Colonic mucosa (tissue), 4 donors: ENCODE measurements around the gene RELCH. TPM values are rescaled to one million over a fixed set of nuclear protein-coding genes. Genes with fewer than 3 reads are reported as not detected.

Source experiments
- DNase-seq: peaks from one replicate; pipeline ENCODE4 v3.0.0-alpha.2; 2020
- H3K27ac ChIP-seq: fragments of 200-600 bp; one replicate; pipeline ENCODE4 v1.8.0; 2021
- H3K27me3 ChIP-seq: fragments of 200-600 bp; one replicate; pipeline ENCODE4 v1.8.0; 2021
- H3K36me3 ChIP-seq: fragments of 200-600 bp; one replicate; pipeline ENCODE4 v1.8.0; 2021
- H3K4me1 ChIP-seq: fragments of 200-600 bp; one replicate; pipeline ENCODE4 v1.8.0; 2021; ENCODE audit warnings: mild to moderate bottlenecking
- H3K4me3 ChIP-seq: fragments of 200-600 bp; one replicate; pipeline ENCODE4 v1.8.0; 2021
- H3K9ac ChIP-seq, 2 donors: one replicate each; pipeline ENCODE4 v1.7.0; 2013; ENCODE audit warnings: control low read depth in 2 of 2, low read depth in 2 of 2, low read length in 2 of 2
- H3K9me3 ChIP-seq: fragments of 200-600 bp; one replicate; pipeline ENCODE4 v1.8.0; 2021
- CTCF ChIP-seq: fragments of 200-600 bp; IDR thresholded peaks from one replicate; pipeline ENCODE4 v1.8.0; 2022; ENCODE audit warnings: antibody characterized with exemption, mild to moderate bottlenecking
- intact Hi-C: fragments of 100-400 bp; cut with DNase I; formaldehyde crosslinking; loops from one replicate; pipeline ENCODE4 v1.14.1; 2022
- total RNA-seq, 2 donors: library from RNA; stranded (reverse); fragmentation: NEBNext Ultra II Directional in 1 of 2; extraction: Animal tissue kit (Norgen Biotek cat#: 25700) in 1 of 2; gene quantifications; one replicate each; pipeline ENCODE4 v1.2.1, GENCODE V29; 2021
- donor health status: healthy.
- donor health status: DM: no; HTN: no; CAD: no.
- donor health status: DM: no; HTN: no; CAD: no.

Gene RELCH
- total RNA-seq, 2 donors from 2014 or later = 38.9 to 56.9 TPM

- no peak overlapping the region for H3K4me3 ChIP-seq
- intact Hi-C loops = no loop called here
- no peaks in the 10 kb centered on the region for H3K9me3 ChIP-seq
- H3K36me3 ChIP-seq = no peaks in the 10 kb centered on the region
- peaks cover 4% of the 10 kb centered on the region for H3K4me1 ChIP-seq
- H3K27ac ChIP-seq = no peak overlapping the region
- no peak for DNase-seq
- no peaks in the 10 kb centered on the region for H3K27me3 ChIP-seq
- TF ChIP-seq CTCF = no peak
- no peak overlapping the region for H3K9ac ChIP-seq
Observed at GRCh38 chr18:62341473-62341872, 154.4 kb downstream of the RELCH start.

GRCh38 chr18:62342884-62343283 lies 155.8 kb downstream of the RELCH start:
- DNase-seq = no peak
- intact Hi-C loops = no loop called here
- H3K9me3 ChIP-seq = no peaks in the 10 kb centered on the region
- no peaks in the 10 kb centered on the region for H3K36me3 ChIP-seq
- TF ChIP-seq CTCF = no peak
- no peak overlapping the region for H3K9ac ChIP-seq
- no peak overlapping the region for H3K27ac ChIP-seq
- no peak overlapping the region for H3K4me3 ChIP-seq
- H3K27me3 ChIP-seq = no peaks in the 10 kb centered on the region
- peaks cover 4% of the 10 kb centered on the region for H3K4me1 ChIP-seq

GRCh38 chr18:62343316-62343715 lies 156.3 kb downstream of the RELCH start:
- H3K27ac ChIP-seq = no peak overlapping the region
- no peak for TF ChIP-seq CTCF
- no peak for DNase-seq
- no peaks in the 10 kb centered on the region for H3K36me3 ChIP-seq
- no peak overlapping the region for H3K9ac ChIP-seq
- intact Hi-C loops = no loop called here
- peaks cover 4% of the 10 kb centered on the region for H3K4me1 ChIP-seq
- no peak overlapping the region for H3K4me3 ChIP-seq
- H3K27me3 ChIP-seq = no peaks in the 10 kb centered on the region
- no peaks in the 10 kb centered on the region for H3K9me3 ChIP-seq

GRCh38 chr18:62345909-62346308 lies 158.9 kb downstream of the RELCH start:
- no peaks in the 10 kb centered on the region for H3K9me3 ChIP-seq
- intact Hi-C loops = no loop called here
- no peaks in the 10 kb centered on the region for H3K36me3 ChIP-seq

GRCh38 chr18:62346333-62347088 lies 159.5 kb downstream of the RELCH start:
- H3K36me3 ChIP-seq = no peaks in the 10 kb centered on the region
- H3K9me3 ChIP-seq = no peaks in the 10 kb centered on the region
- TF ChIP-seq CTCF = no peak
- peak; percentile 38 for DNase-seq
- H3K4me1 ChIP-seq = no peaks in the 10 kb centered on the region
- H3K27me3 ChIP-seq = no peaks in the 10 kb centered on the region
- intact Hi-C loops = no loop called here
- peak overlapping the region in 1 of 2 donors; percentile 49 for H3K9ac ChIP-seq
- H3K27ac ChIP-seq = peak overlapping the region; percentile 34
- no peak overlapping the region for H3K4me3 ChIP-seq

More at GRCh38 chr18:62345909-62346308, 158.9 kb downstream of the RELCH start:
- Histone ChIP-seq H3K27me3 (no peaks in the 10 kb centered on the region), H3K27ac (no peak overlapping the region), H3K9ac (peak overlapping the region in 1 of 2 donors; percentile 49), H3K4me3 (no peak overlapping the region), H3K4me1 (no peaks in the 10 kb centered on the region)
- no peak for DNase-seq
- no peak for TF ChIP-seq CTCF
